Astrocyte (in vitro differentiated cells and primary cell): ENCODE data around the gene ZDHHC1. TPM values are rescaled to one million over a fixed set of nuclear protein-coding genes. Genes with fewer than 3 reads are reported as not detected.

ENCODE experiments used
- DNase-seq: peaks from one replicate; pipeline ENCODE4 v3.0.0-alpha.2; 2010; ENCODE audit warnings: low read depth
- FAIRE-seq: peaks from 2 replicates; lab custom pipeline; 2011; peaks lifted over from hg19 to GRCh38; lab: Jason Lieb, UNC
- H2AFZ ChIP-seq: 2 replicates; pipeline ENCODE4 v1.6.0; 2012; ENCODE audit warnings: low read depth, low read length, inconsistent platforms
- H3K27ac ChIP-seq: 2 replicates; pipeline ENCODE4 v1.5.1; 2011; ENCODE audit warnings: low read depth, low read length, inconsistent platforms
- H3K27me3 ChIP-seq: 2 replicates; pipeline ENCODE4 v1.6.0; 2011; ENCODE audit warnings: low read length, inconsistent platforms; ENCODE audit not compliant: insufficient read depth
- H3K36me3 ChIP-seq: 2 replicates; pipeline ENCODE4 v1.5.1; 2011; ENCODE audit warnings: low read length, inconsistent platforms; ENCODE audit not compliant: insufficient read depth
- H3K4me1 ChIP-seq: 2 replicates; pipeline ENCODE4 v1.5.1; 2011; ENCODE audit warnings: low read length, inconsistent platforms; ENCODE audit not compliant: insufficient read depth
- H3K4me2 ChIP-seq: 2 replicates; pipeline ENCODE4 v1.6.0; 2012; ENCODE audit warnings: low read length, inconsistent platforms
- H3K4me3 ChIP-seq: 2 replicates; pipeline ENCODE4 v1.5.1; 2011; ENCODE audit warnings: low read depth, mild to moderate bottlenecking, low read length, inconsistent platforms; ENCODE audit not compliant: insufficient read depth
- H3K79me2 ChIP-seq: 2 replicates; pipeline ENCODE4 v1.6.0; 2012; ENCODE audit warnings: mild to moderate bottlenecking, low read length, inconsistent platforms; ENCODE audit not compliant: insufficient read depth
- H3K9ac ChIP-seq: 2 replicates; pipeline ENCODE4 v1.6.0; 2012; ENCODE audit warnings: mild to moderate bottlenecking, low read length, inconsistent platforms
- H3K9me3 ChIP-seq: 2 replicates; pipeline ENCODE4 v1.5.1; 2012; ENCODE audit warnings: low read depth, mild to moderate bottlenecking, low read length, inconsistent platforms; ENCODE audit not compliant: insufficient read depth
- H4K20me1 ChIP-seq: 2 replicates; pipeline ENCODE4 v1.6.0; 2012; ENCODE audit warnings: low read length, inconsistent platforms; ENCODE audit not compliant: insufficient read depth
- H3K27ac Mint-ChIP-seq: one replicate; pipeline ENCODE4 v1.8.0; 2021; ENCODE audit warnings: mild to moderate bottlenecking, mixed read lengths; ENCODE audit not compliant: unreplicated experiment
- H3K27me3 Mint-ChIP-seq: one replicate; pipeline ENCODE4 v1.8.0; 2021; ENCODE audit warnings: low read depth, mixed read lengths; ENCODE audit not compliant: unreplicated experiment
- H3K36me3 Mint-ChIP-seq: one replicate; pipeline ENCODE4 v1.8.0; 2021; ENCODE audit warnings: low read depth, mixed read lengths; ENCODE audit not compliant: unreplicated experiment
- H3K4me1 Mint-ChIP-seq: one replicate; pipeline ENCODE4 v1.8.0; 2021; ENCODE audit warnings: low read depth, mixed read lengths; ENCODE audit not compliant: unreplicated experiment
- H3K4me3 Mint-ChIP-seq: one replicate; pipeline ENCODE4 v1.8.0; 2021; ENCODE audit warnings: mild to moderate bottlenecking, moderate library complexity, mixed read lengths; ENCODE audit not compliant: unreplicated experiment
- H3K9me3 Mint-ChIP-seq: one replicate; pipeline ENCODE4 v1.8.0; 2021; ENCODE audit warnings: mild to moderate bottlenecking, mixed read lengths; ENCODE audit not compliant: unreplicated experiment
- EZH2 ChIP-seq: IDR thresholded peaks from 2 replicates; pipeline ENCODE4 v1.6.1; 2012; ENCODE audit warnings: mild to moderate bottlenecking, low read length, inconsistent platforms; ENCODE audit not compliant: insufficient read depth
- total RNA-seq: library from RNA; stranded (reverse); gene quantifications from 2 replicates; pipeline ENCODE4 v1.2.1, GENCODE V29; 2021
- TF ChIP-seq, protein P1 (sequence below): IDR thresholded peaks from 2 replicates; pipeline ENCODE4 v1.5.1; 2011; ENCODE audit warnings: low read depth, mild to moderate bottlenecking, inconsistent platforms, low read length, moderate library complexity; ENCODE audit not compliant: insufficient read depth

The ZDHHC1 gene
- total RNA-seq, 1 donor from 2014 or later = 3.7 TPM

DNA sequence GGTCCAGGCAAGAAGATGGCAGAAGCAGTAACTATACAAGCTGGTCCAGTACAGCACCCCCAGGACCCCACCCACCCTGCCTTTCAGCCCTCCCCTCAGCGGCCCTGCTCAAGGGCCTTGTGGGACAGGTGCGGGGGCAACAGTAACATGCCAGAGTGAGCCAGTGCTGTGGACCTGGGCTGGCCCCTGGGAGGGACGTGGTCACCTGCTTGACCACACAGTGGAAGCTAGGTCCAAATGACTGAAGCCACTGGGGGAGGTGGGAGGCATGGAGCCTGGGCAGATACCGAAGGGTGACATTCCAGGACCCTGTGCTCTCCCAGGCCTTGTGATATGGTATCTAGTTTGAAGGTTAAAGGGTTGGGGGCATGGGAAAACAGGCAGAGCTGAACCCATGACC is 47.4 kb upstream of the ZDHHC1 start:
- H3K4me1 ChIP-seq = peaks cover 14% of the 10 kb centered on the region
- TF ChIP-seq, protein P1, sequence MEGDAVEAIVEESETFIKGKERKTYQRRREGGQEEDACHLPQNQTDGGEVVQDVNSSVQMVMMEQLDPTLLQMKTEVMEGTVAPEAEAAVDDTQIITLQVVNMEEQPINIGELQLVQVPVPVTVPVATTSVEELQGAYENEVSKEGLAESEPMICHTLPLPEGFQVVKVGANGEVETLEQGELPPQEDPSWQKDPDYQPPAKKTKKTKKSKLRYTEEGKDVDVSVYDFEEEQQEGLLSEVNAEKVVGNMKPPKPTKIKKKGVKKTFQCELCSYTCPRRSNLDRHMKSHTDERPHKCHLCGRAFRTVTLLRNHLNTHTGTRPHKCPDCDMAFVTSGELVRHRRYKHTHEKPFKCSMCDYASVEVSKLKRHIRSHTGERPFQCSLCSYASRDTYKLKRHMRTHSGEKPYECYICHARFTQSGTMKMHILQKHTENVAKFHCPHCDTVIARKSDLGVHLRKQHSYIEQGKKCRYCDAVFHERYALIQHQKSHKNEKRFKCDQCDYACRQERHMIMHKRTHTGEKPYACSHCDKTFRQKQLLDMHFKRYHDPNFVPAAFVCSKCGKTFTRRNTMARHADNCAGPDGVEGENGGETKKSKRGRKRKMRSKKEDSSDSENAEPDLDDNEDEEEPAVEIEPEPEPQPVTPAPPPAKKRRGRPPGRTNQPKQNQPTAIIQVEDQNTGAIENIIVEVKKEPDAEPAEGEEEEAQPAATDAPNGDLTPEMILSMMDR = no peak
- TF ChIP-seq EZH2 = no peak
- Mint-ChIP-seq H3K36me3 (peaks cover 7% of the 10 kb centered on the region), H3K9me3 (no peaks in the 10 kb centered on the region), H3K4me3 (no peak overlapping the region), H3K4me1 (peaks cover 12% of the 10 kb centered on the region), H3K27ac (no peak overlapping the region), H3K27me3 (no peaks in the 10 kb centered on the region)
- H2AFZ ChIP-seq = no peak overlapping the region
- no peak overlapping the region for H3K27ac ChIP-seq
- H3K36me3 ChIP-seq = no peaks in the 10 kb centered on the region
- FAIRE-seq (no peak), DNase-seq (no peak)
- peaks cover 92% of the 10 kb centered on the region for H3K79me2 ChIP-seq
- H3K27me3 ChIP-seq = no peaks in the 10 kb centered on the region
- H3K4me2 ChIP-seq = no peak overlapping the region
- H4K20me1 ChIP-seq = peaks cover 100% of the 10 kb centered on the region
- no peaks in the 10 kb centered on the region for H3K9me3 ChIP-seq
- H3K9ac ChIP-seq = no peak overlapping the region
- H3K4me3 ChIP-seq = no peak overlapping the region

DNA sequence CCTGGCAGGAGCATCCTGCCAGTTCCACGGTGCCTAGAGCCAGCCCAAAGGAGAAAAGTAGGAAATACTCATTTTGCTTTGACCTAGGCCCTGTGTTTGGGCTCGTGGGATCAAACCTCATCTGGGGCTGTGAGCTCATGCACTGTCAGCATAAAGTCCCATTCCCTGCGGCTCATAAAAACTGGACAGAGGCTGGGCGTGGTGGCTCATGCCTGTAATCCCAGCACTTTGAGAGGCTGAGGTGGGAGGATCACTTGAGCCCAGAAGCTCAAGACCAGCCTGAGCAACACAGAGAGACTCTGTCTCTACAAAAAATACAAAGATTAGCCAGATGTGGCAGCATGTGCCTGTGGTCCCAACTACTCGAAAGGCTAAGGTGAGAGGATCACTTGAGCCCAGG is 46.8 kb upstream of the ZDHHC1 start:
- H3K27ac Mint-ChIP-seq = peak overlapping the region; percentile 41
- no peaks in the 10 kb centered on the region for H3K9me3 ChIP-seq
- H4K20me1 ChIP-seq = peaks cover 100% of the 10 kb centered on the region
- peaks cover 17% of the 10 kb centered on the region for H3K4me1 Mint-ChIP-seq
- DNase-seq = no peak
- no peak overlapping the region for H3K27ac ChIP-seq
- H3K4me2 ChIP-seq = no peak overlapping the region
- H3K36me3 ChIP-seq = no peaks in the 10 kb centered on the region
- no peak overlapping the region for H3K4me3 Mint-ChIP-seq
- H3K9me3 Mint-ChIP-seq = no peaks in the 10 kb centered on the region
- H2AFZ ChIP-seq = no peak overlapping the region
- TF ChIP-seq, protein P1 = no peak
- no peak for TF ChIP-seq EZH2
- H3K79me2 ChIP-seq = peaks cover 92% of the 10 kb centered on the region
- H3K27me3 Mint-ChIP-seq = no peaks in the 10 kb centered on the region
- H3K9ac ChIP-seq = no peak overlapping the region
- peaks cover 14% of the 10 kb centered on the region for H3K4me1 ChIP-seq
- no peaks in the 10 kb centered on the region for H3K27me3 ChIP-seq
- no peak for FAIRE-seq
- H3K36me3 Mint-ChIP-seq = peaks cover 3% of the 10 kb centered on the region
- H3K4me3 ChIP-seq = no peak overlapping the region

DNA sequence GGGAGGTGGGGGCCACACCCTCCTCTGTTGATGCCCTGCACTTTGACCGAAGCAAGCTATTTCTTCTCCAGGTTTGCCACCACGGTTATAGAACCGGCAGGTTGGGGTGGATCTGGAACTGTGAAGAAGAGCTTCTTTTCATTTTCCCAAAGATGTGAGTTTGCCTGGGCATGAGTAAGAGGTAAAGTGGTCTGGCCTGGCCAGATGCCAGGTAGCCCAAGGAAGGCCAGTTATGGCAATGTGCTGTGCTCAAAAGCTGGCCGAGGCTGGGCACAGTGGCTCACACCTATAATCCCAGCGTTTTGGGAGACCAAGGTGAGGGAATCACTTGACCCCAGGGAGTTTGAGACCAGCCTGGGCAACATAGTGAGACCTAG is 46.0 kb upstream of the ZDHHC1 start:
- Mint-ChIP-seq H3K9me3 (no peaks in the 10 kb centered on the region), H3K36me3 (peaks cover 2% of the 10 kb centered on the region), H3K27me3 (no peaks in the 10 kb centered on the region), H3K27ac (no peak overlapping the region), H3K4me1 (peaks cover 18% of the 10 kb centered on the region), H3K4me3 (no peak overlapping the region)
- Histone ChIP-seq H3K9ac (no peak overlapping the region), H3K36me3 (no peaks in the 10 kb centered on the region), H3K27ac (no peak overlapping the region), H2AFZ (no peak overlapping the region), H3K9me3 (no peaks in the 10 kb centered on the region), H3K79me2 (peaks cover 93% of the 10 kb centered on the region), H3K4me1 (peaks cover 14% of the 10 kb centered on the region), H3K4me2 (no peak overlapping the region), H3K4me3 (no peak overlapping the region), H4K20me1 (peaks cover 100% of the 10 kb centered on the region), H3K27me3 (no peaks in the 10 kb centered on the region)
- TF ChIP-seq, protein P1 = no peak
- TF ChIP-seq EZH2 = no peak
- DNase-seq (no peak), FAIRE-seq (no peak)
